GM12891 (cell line): ENCODE measurements around the gene SEPTIN11.

Source experiments
- PAX5 ChIP-seq: IDR thresholded peaks from 2 replicates; pipeline ENCODE4 v1.6.1; 2011; ENCODE audit warnings: low read length, moderate library complexity, mild to moderate bottlenecking; ENCODE audit not compliant: insufficient read depth, severe bottlenecking
- POLR2A ChIP-seq: IDR thresholded peaks from 2 replicates; pipeline ENCODE4 v1.6.1; 2011; ENCODE audit warnings: low read depth, low read length, control low read depth
- POLR2AphosphoS5 ChIP-seq: IDR thresholded peaks from 2 replicates; pipeline ENCODE4 v1.6.1; 2011; ENCODE audit warnings: low read depth, low read length, control low read depth
- POU2F2 ChIP-seq: IDR thresholded peaks from 2 replicates; pipeline ENCODE4 v1.6.1; 2011; ENCODE audit warnings: low read depth, mild to moderate bottlenecking, control low read depth, low read length, moderate library complexity
- SPI1 ChIP-seq: IDR thresholded peaks from 2 replicates; pipeline ENCODE4 v1.6.1; 2011; ENCODE audit warnings: low read depth, low read length, control low read depth
- TAF1 ChIP-seq: IDR thresholded peaks from 2 replicates; pipeline ENCODE4 v1.6.1; 2011; ENCODE audit warnings: low read depth, low read length, control low read depth

DNA sequence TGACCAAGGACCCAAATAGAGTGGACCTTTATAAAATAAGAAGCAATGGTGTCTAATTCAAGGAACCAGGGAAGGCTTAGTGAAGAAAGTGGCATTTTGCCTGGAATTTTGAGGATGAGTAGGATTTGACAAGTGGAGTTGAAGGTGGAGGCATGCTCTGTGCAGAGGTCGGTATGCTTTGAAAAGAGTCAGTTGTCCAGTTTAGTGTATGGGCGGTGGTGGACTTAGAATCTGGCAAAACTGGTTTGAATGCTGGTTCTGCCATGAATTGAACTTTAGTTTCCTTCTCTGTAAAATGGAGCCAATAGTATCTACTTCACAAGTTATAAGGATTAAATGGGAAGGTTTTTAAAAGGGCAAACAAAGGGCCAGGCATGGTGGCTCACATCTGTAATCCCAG lies 29.7 kb downstream of the SEPTIN11 start:
- TF ChIP-seq POLR2AphosphoS5, result no peak
- no peak for TF ChIP-seq POLR2A
- TF ChIP-seq TAF1, result no peak
- TF ChIP-seq SPI1, result no peak
- TF ChIP-seq POU2F2, result no peak
- no peak for TF ChIP-seq PAX5
